ENCODE measurements around the gene CD52. TPM values are rescaled to one million over a fixed set of nuclear protein-coding genes. Genes with fewer than 3 reads are reported as not detected.

Gene CD52, protein sequence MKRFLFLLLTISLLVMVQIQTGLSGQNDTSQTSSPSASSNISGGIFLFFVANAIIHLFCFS
- total RNA-seq: not detected in 2 replicates

GRCh38 chr1:26317612-26318337 lies at the start of gene CD52:
Gene CD52 (plus strand): TSS chr1:26317958. CDS start chr1:26318018, 60 bp downstream.

DNA sequence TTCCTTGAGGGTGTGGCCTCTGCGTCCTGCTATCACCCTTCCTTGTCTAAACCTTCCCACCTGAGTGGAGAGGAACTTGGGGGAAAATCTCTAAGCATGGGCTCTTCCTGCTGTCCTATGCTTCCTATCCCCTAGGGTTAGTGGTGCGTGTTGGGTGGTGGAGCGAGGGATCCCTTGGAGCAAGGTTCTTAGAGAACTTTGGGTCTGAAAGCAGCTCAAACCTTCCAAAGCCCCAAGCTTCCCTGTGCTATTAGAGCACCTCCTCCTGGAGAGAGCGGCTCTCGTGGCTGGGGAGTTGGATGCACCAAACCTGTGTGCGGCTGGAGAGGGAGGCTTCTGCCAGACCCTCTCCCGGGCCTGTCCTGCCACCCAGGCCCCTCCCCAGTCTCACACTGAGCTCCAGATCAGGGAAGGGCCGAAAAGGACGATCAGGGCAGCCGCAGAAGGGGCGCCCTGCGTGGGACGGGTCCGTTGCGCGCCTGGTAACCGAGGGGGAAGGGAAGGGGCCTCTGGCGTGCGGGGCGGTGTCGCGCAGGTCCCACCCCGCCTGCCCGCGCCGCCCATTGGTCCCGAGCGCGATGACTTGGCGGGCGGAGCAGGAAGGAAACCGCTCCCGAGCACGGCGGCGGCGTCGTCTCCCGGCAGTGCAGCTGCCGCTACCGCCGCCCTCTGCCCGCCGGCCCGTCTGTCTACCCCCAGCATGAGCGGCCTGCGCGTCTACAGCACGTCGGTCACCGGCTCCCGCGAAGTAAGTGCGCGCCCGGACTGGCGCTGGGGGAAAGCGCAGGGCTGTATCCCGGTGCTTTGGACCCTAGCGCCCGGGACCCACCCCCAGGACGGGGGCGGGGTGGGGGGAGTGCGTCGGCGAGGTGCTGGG lies 38.1 kb upstream of the CD52 start, which contains the start of gene SH3BGRL3:
Gene SH3BGRL3 (plus strand): TSS at position 631 of the 877 bp plus-strand sequence. CDS start 70 bp downstream, at position 701.

GRCh38 chr1:26306290-26307229 lies 11.2 kb upstream of the CD52 start, which contains the start of gene UBXN11:
Gene UBXN11 (minus strand): TSS chr1:26306636. CDS start chr1:26302883, 3,753 bp downstream.

DNA sequence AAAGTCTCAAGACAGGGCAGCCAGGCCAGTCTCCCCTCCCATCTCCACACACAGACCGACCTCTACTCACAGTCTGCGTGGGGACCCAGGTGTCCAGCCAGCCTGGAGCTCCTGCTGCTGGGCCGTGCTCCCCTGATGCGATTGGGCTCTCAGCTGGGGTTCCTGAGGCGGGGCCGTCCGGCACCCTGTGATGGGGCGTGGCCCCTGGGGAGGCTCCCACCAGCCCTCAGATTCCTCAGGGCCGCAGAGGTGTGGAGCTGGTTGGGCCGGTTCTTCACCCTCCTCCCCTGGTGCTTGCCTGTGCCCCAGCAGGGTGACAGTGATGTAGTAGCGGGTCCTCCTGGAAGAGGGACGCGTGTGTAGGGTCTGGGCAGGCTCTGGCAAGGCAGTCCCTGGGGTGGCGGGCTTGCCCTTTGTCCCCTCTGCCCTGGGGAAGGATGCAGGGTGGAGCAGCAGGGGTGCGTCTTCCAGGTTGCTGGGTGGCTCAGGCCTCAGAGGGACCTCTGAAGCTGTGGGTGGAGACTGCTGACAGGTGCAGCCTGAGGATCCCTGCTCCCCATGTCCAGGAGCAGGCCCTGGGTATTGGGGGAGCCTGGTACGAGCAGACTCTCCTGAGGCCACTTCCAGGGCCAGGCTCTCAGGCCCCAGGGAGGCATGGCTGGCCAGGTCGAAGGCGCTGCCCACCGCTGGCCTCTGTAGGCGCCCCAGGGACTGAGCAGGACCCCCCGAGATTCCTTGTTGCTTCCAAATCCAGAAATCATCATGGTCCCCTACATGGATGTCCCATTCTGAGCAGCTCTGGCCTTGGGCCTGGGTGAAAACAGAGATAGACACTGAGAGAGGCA lies 36.4 kb downstream of the CD52 start, which contains the start of gene CRYBG2:
Gene CRYBG2 (minus strand): TSS at position 155 of the 845 bp plus-strand sequence. CDS start 7,473 bp downstream, outside the sequence.

Other genes with a start within 250 kb of the CD52 start
- 3.4 and 3.9 TPM in 2 replicates for gene PDIK1L, start 206.1 kb upstream of the CD52 start, total RNA-seq
- gene FAM110D, start 158.9 kb upstream of the CD52 start, total RNA-seq: not detected in 2 replicates
- not detected in 2 replicates for gene C1orf232, start 149.0 kb upstream of the CD52 start, total RNA-seq
- gene ZNF593, start 148.1 kb upstream of the CD52 start, total RNA-seq: 16.1 and 25.8 TPM in 2 replicates
- gene ZNF593OS, start 146.1 kb upstream of the CD52 start, total RNA-seq: not detected in 2 replicates
- not detected in 2 replicates for gene CNKSR1, start 140.5 kb upstream of the CD52 start, total RNA-seq
- gene CATSPER4, start 127.4 kb upstream of the CD52 start, total RNA-seq: not detected in 2 replicates
- gene CEP85, start 83.8 kb upstream of the CD52 start, total RNA-seq: 2.7 and 3.8 TPM in 2 replicates
- gene SH3BGRL3, start 37.9 kb upstream of the CD52 start, total RNA-seq: 31.1 and 52.8 TPM in 2 replicates
- 5.2 and 7.5 TPM in 2 replicates for gene UBXN11, start 11.3 kb upstream of the CD52 start, total RNA-seq
- gene CRYBG2, start 36.2 kb downstream of the CD52 start, total RNA-seq: under 0.01 TPM in 1 of 2 replicates, not detected in the other
- not detected in 2 replicates for gene ZNF683, start 54.8 kb downstream of the CD52 start, total RNA-seq
- under 0.01 TPM in 1 of 2 replicates, not detected in the other for gene LIN28A, start 92.9 kb downstream of the CD52 start, total RNA-seq
- gene DHDDS, start 114.4 kb downstream of the CD52 start, total RNA-seq: 52.0 and 53.4 TPM in 2 replicates
- 133 and 190 TPM in 2 replicates for gene HMGN2, start 154.5 kb downstream of the CD52 start, total RNA-seq
- 0.52 and 1.7 TPM in 2 replicates for gene RPS6KA1, start 211.8 kb downstream of the CD52 start, total RNA-seq